ENCODE results near the gene COQ8A. TPM values are rescaled to one million over a fixed set of nuclear protein-coding genes. Genes with fewer than 3 reads are reported as not detected.

The COQ8A gene
- polyA plus RNA-seq, 1 donor: 38.7 TPM

GRCh38 chr1:226978432-226979114, 38.5 kb downstream of the COQ8A start:
- H3K4me1 ChIP-seq (ENCODE audit: control insufficient read depth, insufficient read depth, low read length): peaks cover 20% of the 10 kb centered on the region
- no peak overlapping the region for H3K27ac ChIP-seq (ENCODE audit: low read length)
- no peak for DNase-seq
- peaks cover 3% of the 10 kb centered on the region for H3K9me3 ChIP-seq (ENCODE audit: control insufficient read depth, low read depth, low read length)
- WGBS (ENCODE audit: insufficient coverage, low lambda C conversion rate): no CpG with 5 or more reads among the region's 10 CpGs
- H3K36me3 ChIP-seq (ENCODE audit: control insufficient read depth, insufficient read depth, low read length): peaks cover 36% of the 10 kb centered on the region
- no peaks in the 10 kb centered on the region for H3K27me3 ChIP-seq (ENCODE audit: control insufficient read depth, insufficient read depth, low read length)
- H3K4me3 ChIP-seq (ENCODE audit: low read length): no peak overlapping the region

GRCh38 chr1:226979115-226979516, 39.0 kb downstream of the COQ8A start:
- no peaks in the 10 kb centered on the region for H3K27me3 ChIP-seq (ENCODE audit: control insufficient read depth, insufficient read depth, low read length)
- peaks cover 3% of the 10 kb centered on the region for H3K9me3 ChIP-seq (ENCODE audit: control insufficient read depth, low read depth, low read length)
- H3K27ac ChIP-seq (ENCODE audit: low read length): no peak overlapping the region
- no CpG with 5 or more reads among the region's 15 CpGs for WGBS (ENCODE audit: insufficient coverage, low lambda C conversion rate)
- DNase-seq: no peak
- H3K4me3 ChIP-seq (ENCODE audit: low read length): no peak overlapping the region
- H3K36me3 ChIP-seq (ENCODE audit: control insufficient read depth, insufficient read depth, low read length): peaks cover 40% of the 10 kb centered on the region
- peaks cover 15% of the 10 kb centered on the region for H3K4me1 ChIP-seq (ENCODE audit: control insufficient read depth, insufficient read depth, low read length)

GRCh38 chr1:226979517-226980121, 39.5 kb downstream of the COQ8A start:
- peaks cover 10% of the 10 kb centered on the region for H3K4me1 ChIP-seq (ENCODE audit: control insufficient read depth, insufficient read depth, low read length)
- H3K27ac ChIP-seq (ENCODE audit: low read length): no peak overlapping the region
- no peak for DNase-seq

GRCh38 chr1:226980122-226980560, 40.0 kb downstream of the COQ8A start:
- Histone ChIP-seq H3K36me3 (ENCODE audit: control insufficient read depth, insufficient read depth, low read length) (peaks cover 48% of the 10 kb centered on the region), H3K27ac (ENCODE audit: low read length) (no peak overlapping the region), H3K9me3 (ENCODE audit: control insufficient read depth, low read depth, low read length) (peaks cover 3% of the 10 kb centered on the region), H3K27me3 (ENCODE audit: control insufficient read depth, insufficient read depth, low read length) (no peaks in the 10 kb centered on the region), H3K4me3 (ENCODE audit: low read length) (no peak overlapping the region), H3K4me1 (ENCODE audit: control insufficient read depth, insufficient read depth, low read length) (peaks cover 5% of the 10 kb centered on the region)
- no peak for DNase-seq
- WGBS (ENCODE audit: insufficient coverage, low lambda C conversion rate): no CpG with 5 or more reads among the region's 4 CpGs

More at GRCh38 chr1:226979517-226980121, 39.5 kb downstream of the COQ8A start:
- Histone ChIP-seq H3K36me3 (ENCODE audit: control insufficient read depth, insufficient read depth, low read length) (peaks cover 44% of the 10 kb centered on the region), H3K9me3 (ENCODE audit: control insufficient read depth, low read depth, low read length) (peaks cover 3% of the 10 kb centered on the region), H3K4me3 (ENCODE audit: low read length) (no peak overlapping the region), H3K27me3 (ENCODE audit: control insufficient read depth, insufficient read depth, low read length) (no peaks in the 10 kb centered on the region)
- WGBS (ENCODE audit: insufficient coverage, low lambda C conversion rate): no CpG with 5 or more reads among the region's 12 CpGs

GRCh38 chr1:226980565-226981385, 40.7 kb downstream of the COQ8A start:
- H3K36me3 ChIP-seq (ENCODE audit: control insufficient read depth, insufficient read depth, low read length): peaks cover 54% of the 10 kb centered on the region
- no peak overlapping the region for H3K27ac ChIP-seq (ENCODE audit: low read length)
- no CpG with 5 or more reads among the region's 26 CpGs for WGBS (ENCODE audit: insufficient coverage, low lambda C conversion rate)
- no peaks in the 10 kb centered on the region for H3K27me3 ChIP-seq (ENCODE audit: control insufficient read depth, insufficient read depth, low read length)
- H3K4me3 ChIP-seq (ENCODE audit: low read length): no peak overlapping the region
- H3K9me3 ChIP-seq (ENCODE audit: control insufficient read depth, low read depth, low read length): peaks cover 6% of the 10 kb centered on the region
- no peak for DNase-seq
- no peaks in the 10 kb centered on the region for H3K4me1 ChIP-seq (ENCODE audit: control insufficient read depth, insufficient read depth, low read length)

- no CpG with 5 or more reads among the region's 12 CpGs for WGBS (ENCODE audit: insufficient coverage, low lambda C conversion rate)
- Histone ChIP-seq H3K4me3 (ENCODE audit: low read length) (no peak overlapping the region), H3K27me3 (ENCODE audit: control insufficient read depth, insufficient read depth, low read length) (no peaks in the 10 kb centered on the region), H3K4me1 (ENCODE audit: control insufficient read depth, insufficient read depth, low read length) (no peaks in the 10 kb centered on the region), H3K9me3 (ENCODE audit: control insufficient read depth, low read depth, low read length) (peaks cover 6% of the 10 kb centered on the region), H3K27ac (ENCODE audit: low read length) (no peak overlapping the region), H3K36me3 (ENCODE audit: control insufficient read depth, insufficient read depth, low read length) (peaks cover 60% of the 10 kb centered on the region)
- DNase-seq: no peak
Measured at GRCh38 chr1:226981386-226981817, 41.3 kb downstream of the COQ8A start.

GRCh38 chr1:226981838-226982237, 41.7 kb downstream of the COQ8A start:
- no peak overlapping the region for H3K4me3 ChIP-seq (ENCODE audit: low read length)
- H3K4me1 ChIP-seq (ENCODE audit: control insufficient read depth, insufficient read depth, low read length): no peaks in the 10 kb centered on the region
- no CpG with 5 or more reads among the region's 18 CpGs for WGBS (ENCODE audit: insufficient coverage, low lambda C conversion rate)
- peaks cover 65% of the 10 kb centered on the region for H3K36me3 ChIP-seq (ENCODE audit: control insufficient read depth, insufficient read depth, low read length)
- no peak overlapping the region for H3K27ac ChIP-seq (ENCODE audit: low read length)
- DNase-seq: no peak
- H3K9me3 ChIP-seq (ENCODE audit: control insufficient read depth, low read depth, low read length): peaks cover 6% of the 10 kb centered on the region
- no peaks in the 10 kb centered on the region for H3K27me3 ChIP-seq (ENCODE audit: control insufficient read depth, insufficient read depth, low read length)

GRCh38 chr1:226982451-226983177, 42.5 kb downstream of the COQ8A start:
- no peak for DNase-seq
- Histone ChIP-seq H3K9me3 (ENCODE audit: control insufficient read depth, low read depth, low read length) (peaks cover 6% of the 10 kb centered on the region), H3K4me3 (ENCODE audit: low read length) (no peak overlapping the region), H3K36me3 (ENCODE audit: control insufficient read depth, insufficient read depth, low read length) (peaks cover 72% of the 10 kb centered on the region), H3K27me3 (ENCODE audit: control insufficient read depth, insufficient read depth, low read length) (no peaks in the 10 kb centered on the region), H3K4me1 (ENCODE audit: control insufficient read depth, insufficient read depth, low read length) (peaks cover under 1% of the 10 kb centered on the region), H3K27ac (ENCODE audit: low read length) (no peak overlapping the region)
- WGBS (ENCODE audit: insufficient coverage, low lambda C conversion rate): no CpG with 5 or more reads among the region's 31 CpGs

- Histone ChIP-seq H3K4me3 (ENCODE audit: low read length) (no peak overlapping the region), H3K27me3 (ENCODE audit: control insufficient read depth, insufficient read depth, low read length) (no peaks in the 10 kb centered on the region), H3K9me3 (ENCODE audit: control insufficient read depth, low read depth, low read length) (peaks cover 6% of the 10 kb centered on the region), H3K4me1 (ENCODE audit: control insufficient read depth, insufficient read depth, low read length) (peaks cover 9% of the 10 kb centered on the region), H3K36me3 (ENCODE audit: control insufficient read depth, insufficient read depth, low read length) (peaks cover 69% of the 10 kb centered on the region), H3K27ac (ENCODE audit: low read length) (no peak overlapping the region)
- no CpG with 5 or more reads among the region's 18 CpGs for WGBS (ENCODE audit: insufficient coverage, low lambda C conversion rate)
- no peak for DNase-seq
Measured at GRCh38 chr1:226983247-226983991, 43.3 kb downstream of the COQ8A start.
